ENCODE data around the gene ZSWIM6. TPM values are rescaled to one million over a fixed set of nuclear protein-coding genes. Genes with fewer than 3 reads are reported as not detected.

The ZSWIM6 gene
- total RNA-seq, 1 experiment from 2014 or later, result 12.9 TPM

- BruUV-seq (replicated peaks), result no TSS peak
- H3K36me3 ChIP-seq (ENCODE audit: low read depth), result no peaks in the 10 kb centered on the region
- H3K27ac ChIP-seq, result no peak overlapping the region
- no peak for TF ChIP-seq EZH2 (IDR thresholded peaks at IDR 0.05; ENCODE audit: low read depth)
- TF ChIP-seq CTCF (conservative IDR thresholded peaks at IDR 0.05), result no peak
- no peaks in the 10 kb centered on the region for H4K20me1 ChIP-seq (ENCODE audit: insufficient read depth)
- H3F3A ChIP-seq (ENCODE audit: insufficient read depth, low read depth), result peaks cover 15% of the 10 kb centered on the region; the same call in 1 of the 2 replicates
- H3K9me2 ChIP-seq (ENCODE audit: insufficient read depth), result no peaks in the 10 kb centered on the region
- intact Hi-C loops (cut with micrococcal nuclease; ENCODE audit: unreplicated experiment), result no loop called here
- ChIA-PET CTCF (no interaction called here), POLR2A (ENCODE audit: unreplicated experiment) (no interaction called here)
- no peak for DNase-seq
- H3K27me3 ChIP-seq (ENCODE audit: insufficient read depth, low read depth), result no peaks in the 10 kb centered on the region
- H2AFZ ChIP-seq, result no peak overlapping the region
- no peak overlapping the region for H3K4me2 ChIP-seq
- H3K79me2 ChIP-seq (ENCODE audit: low read depth), result peaks cover 29% of the 10 kb centered on the region
- peaks cover 23% of the 10 kb centered on the region for H3K4me1 ChIP-seq (replicated peaks; ENCODE audit: insufficient read depth)
- H3K4me3 ChIP-seq, result no peak overlapping the region
- H3K9me3 ChIP-seq (ENCODE audit: insufficient read depth, low read depth), result no peaks in the 10 kb centered on the region
Measured at GRCh38 chr5:61447780-61448495, 115.9 kb downstream of the ZSWIM6 start.

GRCh38 chr5:61449804-61450492 is 117.9 kb downstream of the ZSWIM6 start:
- Histone ChIP-seq H4K20me1 (ENCODE audit: insufficient read depth) (no peaks in the 10 kb centered on the region), H3K36me3 (ENCODE audit: low read depth) (no peaks in the 10 kb centered on the region), H3K79me2 (ENCODE audit: low read depth) (peaks cover 34% of the 10 kb centered on the region), H3F3A (ENCODE audit: insufficient read depth, low read depth) (peaks cover 15% of the 10 kb centered on the region; the same call in 1 of the 2 replicates), H3K4me3 (no peak overlapping the region), H3K4me1 (replicated peaks; ENCODE audit: insufficient read depth) (peaks cover 23% of the 10 kb centered on the region), H2AFZ (no peak overlapping the region), H3K9me3 (ENCODE audit: insufficient read depth, low read depth) (no peaks in the 10 kb centered on the region), H3K4me2 (peak overlapping the region; percentile 51), H3K27ac (peak overlapping the region; percentile 66), H3K27me3 (ENCODE audit: insufficient read depth, low read depth) (no peaks in the 10 kb centered on the region), H3K9me2 (ENCODE audit: insufficient read depth) (no peaks in the 10 kb centered on the region)
- BruUV-seq (replicated peaks), result TSS peak; percentile 76
- ChIA-PET CTCF (no interaction called here), POLR2A (ENCODE audit: unreplicated experiment) (interaction anchor here (0.6 kb wide), 1 partner anchor 147 kb away, joined by 7 read pairs; no protein-coding TSS in a partner anchor)
- DNase-seq, result peak; percentile 29 to 56
- TF ChIP-seq CTCF (conservative IDR thresholded peaks at IDR 0.05), result no peak
- TF ChIP-seq EZH2 (IDR thresholded peaks at IDR 0.05; ENCODE audit: low read depth), result no peak
- intact Hi-C loops (cut with micrococcal nuclease; ENCODE audit: unreplicated experiment), result loop anchor here (2.0 kb wide), 1 partner anchor 41 kb away; no protein-coding TSS in a partner anchor

- H3K9me2 ChIP-seq (ENCODE audit: insufficient read depth), result no peaks in the 10 kb centered on the region
- no peaks in the 10 kb centered on the region for H4K20me1 ChIP-seq (ENCODE audit: insufficient read depth)
- H3K9me3 ChIP-seq (ENCODE audit: insufficient read depth, low read depth), result no peaks in the 10 kb centered on the region
- no peak overlapping the region for H3K4me3 ChIP-seq
- peak in 1 of 2 experiments; percentile 18 for DNase-seq
- H3K4me2 ChIP-seq, result peak overlapping the region; percentile 51
- TF ChIP-seq EZH2 (IDR thresholded peaks at IDR 0.05; ENCODE audit: low read depth) (no peak), CTCF (conservative IDR thresholded peaks at IDR 0.05) (no peak)
- CTCF ChIA-PET, result interaction anchor here (0.6 to 0.8 kb wide), 2 partner anchors 17 to 31 kb away, joined by 3 read pairs; no protein-coding TSS in a partner anchor
- no peaks in the 10 kb centered on the region for H3K27me3 ChIP-seq (ENCODE audit: insufficient read depth, low read depth)
- H3K36me3 ChIP-seq (ENCODE audit: low read depth), result no peaks in the 10 kb centered on the region
- no peak overlapping the region for H2AFZ ChIP-seq
- peaks cover 23% of the 10 kb centered on the region for H3K4me1 ChIP-seq (replicated peaks; ENCODE audit: insufficient read depth)
- peak overlapping the region; percentile 66 for H3K27ac ChIP-seq
- intact Hi-C loops (cut with micrococcal nuclease; ENCODE audit: unreplicated experiment), result loop anchor here (2.0 kb wide), 1 partner anchor 42 kb away; no protein-coding TSS in a partner anchor
- H3K79me2 ChIP-seq (ENCODE audit: low read depth), result peaks cover 31% of the 10 kb centered on the region
- POLR2A ChIA-PET (ENCODE audit: unreplicated experiment), result interaction anchor here (0.5 kb wide), 1 partner anchor 42 kb away, joined by 32 read pairs; no protein-coding TSS in a partner anchor
- no TSS peak for BruUV-seq (replicated peaks)
- peaks cover 15% of the 10 kb centered on the region; the same call in 1 of the 2 replicates for H3F3A ChIP-seq (ENCODE audit: insufficient read depth, low read depth)
Measured at GRCh38 chr5:61450493-61451279, 118.6 kb downstream of the ZSWIM6 start.
